Peyer's patch (tissue), 4 donors: ENCODE data around the gene APPL2. TPM values are rescaled to one million over a fixed set of nuclear protein-coding genes. Genes with fewer than 3 reads are reported as not detected.
"Not testable (repeated sequence)": the region's sequence is repeated elsewhere in the genome, so short reads cannot be mapped to it uniquely, and the experiment has no call there.

Experiments
- DNase-seq, 3 donors: peaks; one replicate each; pipeline ENCODE4 v3.0.0-alpha.2; 2017 to 2019
- H3K27ac ChIP-seq, 4 donors: fragments of 200-600 bp; sonication (generic); one replicate each; pipeline ENCODE4 v1.5.1; 2016 to 2019
- H3K27me3 ChIP-seq, 2 donors: fragments of 200-600 bp; sonication (generic); one replicate each; pipeline ENCODE4 v1.5.1; 2019
- H3K36me3 ChIP-seq, 3 donors: fragments of 200-600 bp; sonication (generic); one replicate each; pipeline ENCODE4 v1.5.1; 2016 to 2019
- H3K4me1 ChIP-seq, 4 donors: fragments of 200-600 bp; sonication (generic); one replicate each; pipeline ENCODE4 v1.5.1; 2016 to 2019
- H3K4me3 ChIP-seq, 4 donors: fragments of 200-600 bp; sonication (generic); 1 replicate in 3 of 4; 2 replicates in 1 of 4; pipeline ENCODE4 v1.5.1; 2016 to 2019; ENCODE audit warnings: mild to moderate bottlenecking in 1 of 4
- H3K9me3 ChIP-seq, 4 donors: fragments of 200-600 bp; sonication (generic); one replicate each; pipeline ENCODE4 v1.5.1; 2016 to 2019; ENCODE audit warnings: mild to moderate bottlenecking in 1 of 4
- POLR2A ChIP-seq, 2 donors: fragments of 450-650 bp; IDR thresholded peaks; one replicate each; pipeline ENCODE4 v1.5.1; 2017; ENCODE audit warnings: antibody characterized with exemption in 2 of 2, mild to moderate bottlenecking in 2 of 2, moderate library complexity in 2 of 2
- total RNA-seq, 4 donors: library from RNA; depleted of rRNA; stranded (reverse); fragments of >200 nt; gene quantifications; one replicate each; pipeline ENCODE4 v1.1.0, GENCODE V29; 2016
- TF ChIP-seq, protein P1 (sequence below), 6 experiments: fragments of 450-650 bp in 4 of 6; fragments of 200-600 bp in 2 of 6; sonication (generic) in 1 of 6; IDR thresholded peaks; one replicate each; pipeline ENCODE4 v1.5.1; 2017 to 2019; ENCODE audit warnings: antibody characterized with exemption in 6 of 6, mild to moderate bottlenecking in 3 of 6, moderate library complexity in 1 of 6

Gene APPL2
- total RNA-seq, 4 donors from 2014 or later, result 169 to 203 (median 185) TPM

DNA sequence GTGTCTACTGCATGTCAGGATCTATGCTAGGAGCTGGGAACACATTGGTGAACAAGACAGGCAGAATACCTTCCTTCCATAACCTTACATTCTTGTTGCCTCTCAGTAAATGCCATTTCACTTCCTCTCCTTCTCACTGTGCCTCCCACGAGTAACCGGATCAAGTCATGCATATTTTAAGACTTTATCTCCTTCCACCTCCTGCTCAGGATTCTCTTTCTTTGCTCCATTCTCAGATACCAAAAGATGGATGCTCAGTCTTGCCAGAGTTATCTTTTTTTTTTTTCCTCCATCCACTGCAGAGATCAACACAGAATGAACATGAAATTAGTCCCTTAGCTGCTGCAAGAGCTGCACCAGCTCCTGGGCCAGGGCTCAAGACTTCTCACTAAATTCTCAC lies 20.0 kb upstream of the APPL2 start:
- Histone ChIP-seq H3K36me3 (no peaks in the 10 kb centered on the region), H3K9me3 (no peaks in the 10 kb centered on the region), H3K27ac (no peak overlapping the region), H3K4me1 (no peaks in the 10 kb centered on the region), H3K27me3 (no peaks in the 10 kb centered on the region), H3K4me3 (no peak overlapping the region)
- TF ChIP-seq, protein P1, sequence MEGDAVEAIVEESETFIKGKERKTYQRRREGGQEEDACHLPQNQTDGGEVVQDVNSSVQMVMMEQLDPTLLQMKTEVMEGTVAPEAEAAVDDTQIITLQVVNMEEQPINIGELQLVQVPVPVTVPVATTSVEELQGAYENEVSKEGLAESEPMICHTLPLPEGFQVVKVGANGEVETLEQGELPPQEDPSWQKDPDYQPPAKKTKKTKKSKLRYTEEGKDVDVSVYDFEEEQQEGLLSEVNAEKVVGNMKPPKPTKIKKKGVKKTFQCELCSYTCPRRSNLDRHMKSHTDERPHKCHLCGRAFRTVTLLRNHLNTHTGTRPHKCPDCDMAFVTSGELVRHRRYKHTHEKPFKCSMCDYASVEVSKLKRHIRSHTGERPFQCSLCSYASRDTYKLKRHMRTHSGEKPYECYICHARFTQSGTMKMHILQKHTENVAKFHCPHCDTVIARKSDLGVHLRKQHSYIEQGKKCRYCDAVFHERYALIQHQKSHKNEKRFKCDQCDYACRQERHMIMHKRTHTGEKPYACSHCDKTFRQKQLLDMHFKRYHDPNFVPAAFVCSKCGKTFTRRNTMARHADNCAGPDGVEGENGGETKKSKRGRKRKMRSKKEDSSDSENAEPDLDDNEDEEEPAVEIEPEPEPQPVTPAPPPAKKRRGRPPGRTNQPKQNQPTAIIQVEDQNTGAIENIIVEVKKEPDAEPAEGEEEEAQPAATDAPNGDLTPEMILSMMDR (IDR thresholded peaks at IDR 0.05), result no peak
- DNase-seq, result no peak

- no peak for DNase-seq
- H3K27me3 ChIP-seq, result no peaks in the 10 kb centered on the region
- H3K27ac ChIP-seq, result no peak overlapping the region
- no peak overlapping the region for H3K4me3 ChIP-seq
- no peaks in the 10 kb centered on the region for H3K4me1 ChIP-seq
- H3K36me3 ChIP-seq, result no peaks in the 10 kb centered on the region
- no peaks in the 10 kb centered on the region for H3K9me3 ChIP-seq
- TF ChIP-seq, protein P1 (IDR thresholded peaks at IDR 0.05), result no peak
- no peak for TF ChIP-seq POLR2A (IDR thresholded peaks at IDR 0.05)
These were observed 18.0 kb upstream of the APPL2 start for GRCh38 chr12:105253866-105254513.

- Histone ChIP-seq H3K9me3 (no peaks in the 10 kb centered on the region), H3K27me3 (no peaks in the 10 kb centered on the region), H3K4me1 (no peaks in the 10 kb centered on the region), H3K4me3 (no peak overlapping the region), H3K27ac (no peak overlapping the region), H3K36me3 (no peaks in the 10 kb centered on the region)
- no peak for TF ChIP-seq POLR2A (IDR thresholded peaks at IDR 0.05)
- no peak for DNase-seq
These were observed 16.9 kb upstream of the APPL2 start for GRCh38 chr12:105252901-105253300.

DNA sequence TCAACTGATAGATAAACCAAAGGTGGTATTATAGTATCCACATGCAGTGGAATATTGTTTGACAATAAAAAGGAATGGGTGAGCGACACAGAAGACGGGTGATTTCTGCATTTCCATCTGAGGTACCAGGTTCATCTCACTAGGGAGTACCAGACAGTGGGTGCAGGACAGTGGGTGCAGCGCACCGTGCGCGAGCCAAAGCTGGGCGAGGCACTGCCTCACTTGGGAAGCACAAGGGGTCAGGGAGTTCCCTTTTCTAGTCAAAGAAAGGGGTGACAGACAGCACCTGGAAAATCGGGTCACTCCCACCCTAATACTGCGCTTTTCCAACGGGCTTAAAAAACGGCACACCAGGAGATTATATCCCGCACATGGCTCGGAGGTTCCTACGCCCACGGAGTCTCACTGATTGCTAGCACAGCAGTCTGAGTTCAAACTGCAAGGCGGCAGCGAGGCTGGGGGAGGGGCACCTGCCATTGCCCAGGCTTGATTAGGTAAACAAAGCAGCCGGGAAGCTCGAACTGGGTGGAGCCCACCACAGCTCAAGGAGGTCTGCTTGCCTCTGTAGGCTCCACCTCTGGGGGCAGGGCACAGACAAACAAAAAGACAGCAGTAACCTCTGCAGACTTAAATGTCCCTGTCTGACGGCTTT lies 9.9 kb upstream of the APPL2 start:
- DNase-seq, result not testable (repeated sequence)

GRCh38 chr12:105245291-105245690 lies 9.3 kb upstream of the APPL2 start:
- TF ChIP-seq, protein P1 (IDR thresholded peaks at IDR 0.05), result no peak
- no peak for TF ChIP-seq POLR2A (IDR thresholded peaks at IDR 0.05)
- H3K9me3 ChIP-seq, result no peaks in the 10 kb centered on the region
- DNase-seq, result no peak
- no peak overlapping the region for H3K27ac ChIP-seq
- H3K36me3 ChIP-seq, result no peaks in the 10 kb centered on the region
- H3K4me1 ChIP-seq, result no peaks in the 10 kb centered on the region
- H3K4me3 ChIP-seq, result no peak overlapping the region
- H3K27me3 ChIP-seq, result no peaks in the 10 kb centered on the region

More for the DNA sequence above, 9.9 kb upstream of the APPL2 start:
- not testable (repeated sequence) for H3K4me3 ChIP-seq, H3K27me3 ChIP-seq, H3K9me3 ChIP-seq, H3K36me3 ChIP-seq, H3K27ac ChIP-seq, H3K4me1 ChIP-seq

DNA sequence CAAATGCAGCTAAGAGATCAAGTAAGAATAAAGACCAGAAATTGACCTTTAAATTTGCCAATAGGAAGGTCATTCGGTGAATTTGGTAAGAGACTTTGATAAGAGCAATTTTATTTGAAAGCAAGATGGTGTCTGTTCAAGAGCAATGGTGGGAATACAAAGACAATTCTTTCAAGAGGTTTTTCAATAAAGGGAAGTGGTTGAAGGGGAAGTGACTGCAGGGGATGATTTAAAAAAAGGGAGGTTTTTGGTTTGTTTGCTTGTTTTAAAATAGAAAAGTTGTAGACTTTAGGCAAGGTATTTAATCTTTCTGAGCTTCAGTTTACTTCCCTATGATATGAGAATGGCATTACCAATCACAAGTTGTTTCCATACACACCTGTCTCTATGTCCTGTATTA lies 4.3 kb upstream of the APPL2 start:
- H3K27me3 ChIP-seq, result no peaks in the 10 kb centered on the region
- no peaks in the 10 kb centered on the region for H3K9me3 ChIP-seq
- H3K4me1 ChIP-seq, result peaks cover 0 to 1% (median 0%) of the 10 kb centered on the region in 4 donors
- no peak for DNase-seq
- H3K4me3 ChIP-seq, result no peak overlapping the region
- no peaks in the 10 kb centered on the region for H3K36me3 ChIP-seq
- no peak overlapping the region for H3K27ac ChIP-seq
- no peak for TF ChIP-seq POLR2A (IDR thresholded peaks at IDR 0.05)
- TF ChIP-seq, protein P1 (IDR thresholded peaks at IDR 0.05), result no peak
